K562 (cell line): ENCODE data around the gene DYRK1A. TPM values are rescaled to one million over a fixed set of nuclear protein-coding genes. Genes with fewer than 3 reads are reported as not detected.

Source experiments
- BDP1 ChIP-seq: IDR thresholded peaks from 3 replicates; pipeline ENCODE4 v1.6.1; 2011; ENCODE audit not compliant: insufficient read length, insufficient read depth
- EHMT2 ChIP-seq: fragments of 450-650 bp; IDR thresholded peaks from 2 replicates; pipeline ENCODE4 v1.6.1; 2018; ENCODE audit warnings: antibody characterized with exemption
- RAD21 ChIP-seq, 2 experiments: fragments of 250-450 bp in 1 of 2; fragments of 450-650 bp in 1 of 2; sonication (Bioruptor Pico) in 1 of 2; formaldehyde crosslinking in 1 of 2; IDR thresholded peaks in 1 of 2; conservative IDR thresholded peaks in 1 of 2; 2 replicates each; pipeline versions ENCODE4 v1.4.0 to v1.8.0; 2020 to 2022; ENCODE audit warnings: mild to moderate bottlenecking in 2 of 2, moderate library complexity in 1 of 2
- SIN3B ChIP-seq: fragments of 450-650 bp; IDR thresholded peaks from 2 replicates; pipeline ENCODE4 v1.6.1; 2017; ENCODE audit warnings: low read depth, mild to moderate bottlenecking, moderate library complexity
- SOX6 ChIP-seq: fragments of 450-650 bp; IDR thresholded peaks from 2 replicates; pipeline ENCODE4 v1.6.1; 2014; ENCODE audit warnings: mild to moderate bottlenecking
- ZNF764 ChIP-seq: fragments of 250-450 bp; sonication (Bioruptor Pico); IDR thresholded peaks from 2 replicates; pipeline ENCODE4 v1.4.0; 2020; ENCODE audit warnings: low read depth, mild to moderate bottlenecking, moderate library complexity
- polyA plus RNA-seq, 8 experiments: library from polyadenylated mRNA; depleted of rRNA in 4 of 8; stranded (reverse) in 5 of 8; unstranded in 3 of 8; fragments of >200 nt; fragmentation: Nextera tagmentation in 2 of 8; fragmentation: Illumina TruSeq in 1 of 8; extraction: Ambion mirVana in 2 of 8; extraction: Trizol in 1 of 8; gene quantifications; 2 replicates each; pipeline versions ENCODE4 v1.2.1 to v1.2.3, GENCODE V29; 2011 to 2014; ENCODE audit warnings: inconsistent platforms in 1 of 8, missing spikeins in 1 of 8
- total RNA-seq, 7 experiments: library from RNA; depleted of rRNA in 6 of 7; stranded (reverse); fragments of >200 nt in 6 of 7; fragmentation: Illumina TruSeq in 2 of 7; extraction: Trizol in 2 of 7; gene quantifications; 2 replicates each; pipeline versions ENCODE4 v1.2.1 to v1.2.3, GENCODE V29; 2011 to 2021; ENCODE audit warnings: low replicate concordance in 1 of 7
- TF ChIP-seq, protein P1 (sequence below), 2 experiments: fragments of 450-650 bp; formaldehyde crosslinking in 1 of 2; IDR thresholded peaks; 2 replicates each; pipeline versions ENCODE4 v1.4.0 to v1.6.1; 2014 to 2020; ENCODE audit warnings: mild to moderate bottlenecking in 2 of 2, borderline replicate concordance in 1 of 2, low read depth in 1 of 2
- TF ChIP-seq, protein P2 (sequence below): fragments of 450-650 bp; IDR thresholded peaks from 2 replicates; pipeline ENCODE4 v1.6.1; 2016; ENCODE audit warnings: mild to moderate bottlenecking, moderate library complexity

DYRK1A gene
- total and polyA plus RNA-seq, 9 of the 15 experiments (the other 6 are each of a cell fraction or from before 2014, with no cell fraction given), result 3.7 to 64.8 (median 42.3) TPM

DNA sequence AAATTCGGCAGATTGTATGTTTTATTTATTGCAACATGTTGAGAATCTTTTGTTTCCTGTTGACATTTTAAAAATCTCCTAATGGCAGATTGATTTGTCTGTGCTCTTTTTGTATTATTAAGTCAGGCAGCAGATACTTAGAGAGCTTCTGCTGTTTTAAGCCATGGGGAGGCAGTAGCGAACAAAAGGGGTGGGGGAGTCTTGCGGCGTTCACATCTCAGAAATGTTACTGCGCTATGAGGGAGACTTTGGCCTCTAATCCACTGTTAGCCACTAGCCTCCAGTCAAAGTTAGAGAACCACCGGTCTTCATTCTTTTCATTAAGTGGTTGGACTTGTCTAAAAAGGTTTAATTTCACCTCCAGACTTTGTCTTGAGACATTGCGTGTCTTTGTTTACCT, 93.6 kb downstream of the DYRK1A start (continued):
- TF ChIP-seq, protein P1, sequence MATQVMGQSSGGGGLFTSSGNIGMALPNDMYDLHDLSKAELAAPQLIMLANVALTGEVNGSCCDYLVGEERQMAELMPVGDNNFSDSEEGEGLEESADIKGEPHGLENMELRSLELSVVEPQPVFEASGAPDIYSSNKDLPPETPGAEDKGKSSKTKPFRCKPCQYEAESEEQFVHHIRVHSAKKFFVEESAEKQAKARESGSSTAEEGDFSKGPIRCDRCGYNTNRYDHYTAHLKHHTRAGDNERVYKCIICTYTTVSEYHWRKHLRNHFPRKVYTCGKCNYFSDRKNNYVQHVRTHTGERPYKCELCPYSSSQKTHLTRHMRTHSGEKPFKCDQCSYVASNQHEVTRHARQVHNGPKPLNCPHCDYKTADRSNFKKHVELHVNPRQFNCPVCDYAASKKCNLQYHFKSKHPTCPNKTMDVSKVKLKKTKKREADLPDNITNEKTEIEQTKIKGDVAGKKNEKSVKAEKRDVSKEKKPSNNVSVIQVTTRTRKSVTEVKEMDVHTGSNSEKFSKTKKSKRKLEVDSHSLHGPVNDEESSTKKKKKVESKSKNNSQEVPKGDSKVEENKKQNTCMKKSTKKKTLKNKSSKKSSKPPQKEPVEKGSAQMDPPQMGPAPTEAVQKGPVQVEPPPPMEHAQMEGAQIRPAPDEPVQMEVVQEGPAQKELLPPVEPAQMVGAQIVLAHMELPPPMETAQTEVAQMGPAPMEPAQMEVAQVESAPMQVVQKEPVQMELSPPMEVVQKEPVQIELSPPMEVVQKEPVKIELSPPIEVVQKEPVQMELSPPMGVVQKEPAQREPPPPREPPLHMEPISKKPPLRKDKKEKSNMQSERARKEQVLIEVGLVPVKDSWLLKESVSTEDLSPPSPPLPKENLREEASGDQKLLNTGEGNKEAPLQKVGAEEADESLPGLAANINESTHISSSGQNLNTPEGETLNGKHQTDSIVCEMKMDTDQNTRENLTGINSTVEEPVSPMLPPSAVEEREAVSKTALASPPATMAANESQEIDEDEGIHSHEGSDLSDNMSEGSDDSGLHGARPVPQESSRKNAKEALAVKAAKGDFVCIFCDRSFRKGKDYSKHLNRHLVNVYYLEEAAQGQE (IDR thresholded peaks at IDR 0.05; ENCODE audit: borderline replicate concordance), result peak; percentile 14; the same call in 1 of the 2 replicates
- TF ChIP-seq, protein P1 (CRISPR knock-in tag; IDR thresholded peaks at IDR 0.05; ENCODE audit: low read depth), result no peak
- TF ChIP-seq SIN3B, result no peak
- TF ChIP-seq, protein P2, sequence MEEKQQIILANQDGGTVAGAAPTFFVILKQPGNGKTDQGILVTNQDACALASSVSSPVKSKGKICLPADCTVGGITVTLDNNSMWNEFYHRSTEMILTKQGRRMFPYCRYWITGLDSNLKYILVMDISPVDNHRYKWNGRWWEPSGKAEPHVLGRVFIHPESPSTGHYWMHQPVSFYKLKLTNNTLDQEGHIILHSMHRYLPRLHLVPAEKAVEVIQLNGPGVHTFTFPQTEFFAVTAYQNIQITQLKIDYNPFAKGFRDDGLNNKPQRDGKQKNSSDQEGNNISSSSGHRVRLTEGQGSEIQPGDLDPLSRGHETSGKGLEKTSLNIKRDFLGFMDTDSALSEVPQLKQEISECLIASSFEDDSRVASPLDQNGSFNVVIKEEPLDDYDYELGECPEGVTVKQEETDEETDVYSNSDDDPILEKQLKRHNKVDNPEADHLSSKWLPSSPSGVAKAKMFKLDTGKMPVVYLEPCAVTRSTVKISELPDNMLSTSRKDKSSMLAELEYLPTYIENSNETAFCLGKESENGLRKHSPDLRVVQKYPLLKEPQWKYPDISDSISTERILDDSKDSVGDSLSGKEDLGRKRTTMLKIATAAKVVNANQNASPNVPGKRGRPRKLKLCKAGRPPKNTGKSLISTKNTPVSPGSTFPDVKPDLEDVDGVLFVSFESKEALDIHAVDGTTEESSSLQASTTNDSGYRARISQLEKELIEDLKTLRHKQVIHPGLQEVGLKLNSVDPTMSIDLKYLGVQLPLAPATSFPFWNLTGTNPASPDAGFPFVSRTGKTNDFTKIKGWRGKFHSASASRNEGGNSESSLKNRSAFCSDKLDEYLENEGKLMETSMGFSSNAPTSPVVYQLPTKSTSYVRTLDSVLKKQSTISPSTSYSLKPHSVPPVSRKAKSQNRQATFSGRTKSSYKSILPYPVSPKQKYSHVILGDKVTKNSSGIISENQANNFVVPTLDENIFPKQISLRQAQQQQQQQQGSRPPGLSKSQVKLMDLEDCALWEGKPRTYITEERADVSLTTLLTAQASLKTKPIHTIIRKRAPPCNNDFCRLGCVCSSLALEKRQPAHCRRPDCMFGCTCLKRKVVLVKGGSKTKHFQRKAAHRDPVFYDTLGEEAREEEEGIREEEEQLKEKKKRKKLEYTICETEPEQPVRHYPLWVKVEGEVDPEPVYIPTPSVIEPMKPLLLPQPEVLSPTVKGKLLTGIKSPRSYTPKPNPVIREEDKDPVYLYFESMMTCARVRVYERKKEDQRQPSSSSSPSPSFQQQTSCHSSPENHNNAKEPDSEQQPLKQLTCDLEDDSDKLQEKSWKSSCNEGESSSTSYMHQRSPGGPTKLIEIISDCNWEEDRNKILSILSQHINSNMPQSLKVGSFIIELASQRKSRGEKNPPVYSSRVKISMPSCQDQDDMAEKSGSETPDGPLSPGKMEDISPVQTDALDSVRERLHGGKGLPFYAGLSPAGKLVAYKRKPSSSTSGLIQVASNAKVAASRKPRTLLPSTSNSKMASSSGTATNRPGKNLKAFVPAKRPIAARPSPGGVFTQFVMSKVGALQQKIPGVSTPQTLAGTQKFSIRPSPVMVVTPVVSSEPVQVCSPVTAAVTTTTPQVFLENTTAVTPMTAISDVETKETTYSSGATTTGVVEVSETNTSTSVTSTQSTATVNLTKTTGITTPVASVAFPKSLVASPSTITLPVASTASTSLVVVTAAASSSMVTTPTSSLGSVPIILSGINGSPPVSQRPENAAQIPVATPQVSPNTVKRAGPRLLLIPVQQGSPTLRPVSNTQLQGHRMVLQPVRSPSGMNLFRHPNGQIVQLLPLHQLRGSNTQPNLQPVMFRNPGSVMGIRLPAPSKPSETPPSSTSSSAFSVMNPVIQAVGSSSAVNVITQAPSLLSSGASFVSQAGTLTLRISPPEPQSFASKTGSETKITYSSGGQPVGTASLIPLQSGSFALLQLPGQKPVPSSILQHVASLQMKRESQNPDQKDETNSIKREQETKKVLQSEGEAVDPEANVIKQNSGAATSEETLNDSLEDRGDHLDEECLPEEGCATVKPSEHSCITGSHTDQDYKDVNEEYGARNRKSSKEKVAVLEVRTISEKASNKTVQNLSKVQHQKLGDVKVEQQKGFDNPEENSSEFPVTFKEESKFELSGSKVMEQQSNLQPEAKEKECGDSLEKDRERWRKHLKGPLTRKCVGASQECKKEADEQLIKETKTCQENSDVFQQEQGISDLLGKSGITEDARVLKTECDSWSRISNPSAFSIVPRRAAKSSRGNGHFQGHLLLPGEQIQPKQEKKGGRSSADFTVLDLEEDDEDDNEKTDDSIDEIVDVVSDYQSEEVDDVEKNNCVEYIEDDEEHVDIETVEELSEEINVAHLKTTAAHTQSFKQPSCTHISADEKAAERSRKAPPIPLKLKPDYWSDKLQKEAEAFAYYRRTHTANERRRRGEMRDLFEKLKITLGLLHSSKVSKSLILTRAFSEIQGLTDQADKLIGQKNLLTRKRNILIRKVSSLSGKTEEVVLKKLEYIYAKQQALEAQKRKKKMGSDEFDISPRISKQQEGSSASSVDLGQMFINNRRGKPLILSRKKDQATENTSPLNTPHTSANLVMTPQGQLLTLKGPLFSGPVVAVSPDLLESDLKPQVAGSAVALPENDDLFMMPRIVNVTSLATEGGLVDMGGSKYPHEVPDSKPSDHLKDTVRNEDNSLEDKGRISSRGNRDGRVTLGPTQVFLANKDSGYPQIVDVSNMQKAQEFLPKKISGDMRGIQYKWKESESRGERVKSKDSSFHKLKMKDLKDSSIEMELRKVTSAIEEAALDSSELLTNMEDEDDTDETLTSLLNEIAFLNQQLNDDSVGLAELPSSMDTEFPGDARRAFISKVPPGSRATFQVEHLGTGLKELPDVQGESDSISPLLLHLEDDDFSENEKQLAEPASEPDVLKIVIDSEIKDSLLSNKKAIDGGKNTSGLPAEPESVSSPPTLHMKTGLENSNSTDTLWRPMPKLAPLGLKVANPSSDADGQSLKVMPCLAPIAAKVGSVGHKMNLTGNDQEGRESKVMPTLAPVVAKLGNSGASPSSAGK, result no peak
- peak; percentile 78 for TF ChIP-seq ZNF764 (CRISPR knock-in tag)
- peak; percentile 13; the same call in 1 of the 2 replicates for TF ChIP-seq SOX6
- TF ChIP-seq RAD21 (CRISPR knock-in tag; conservative IDR thresholded peaks at IDR 0.05 in 1 of 2, IDR thresholded peaks at IDR 0.05 in 1 of 2), result peak; percentile 18 to 42; a peak in 2 of 4 replicates
- TF ChIP-seq BDP1, result no peak
- TF ChIP-seq EHMT2, result 0 out of 2 replicates have a peak, but pooled peaks have one; percentile 16
